Measurements from ENCODE around the gene ZNF878. TPM values are rescaled to one million over a fixed set of nuclear protein-coding genes. Genes with fewer than 3 reads are reported as not detected.
"Not testable (repeated sequence)": the region's sequence is repeated elsewhere in the genome, so short reads cannot be mapped to it uniquely, and the experiment has no call there.

The ZNF878 gene
- total RNA-seq, 1 experiment from 2014 or later: 0.32 TPM

DNA sequence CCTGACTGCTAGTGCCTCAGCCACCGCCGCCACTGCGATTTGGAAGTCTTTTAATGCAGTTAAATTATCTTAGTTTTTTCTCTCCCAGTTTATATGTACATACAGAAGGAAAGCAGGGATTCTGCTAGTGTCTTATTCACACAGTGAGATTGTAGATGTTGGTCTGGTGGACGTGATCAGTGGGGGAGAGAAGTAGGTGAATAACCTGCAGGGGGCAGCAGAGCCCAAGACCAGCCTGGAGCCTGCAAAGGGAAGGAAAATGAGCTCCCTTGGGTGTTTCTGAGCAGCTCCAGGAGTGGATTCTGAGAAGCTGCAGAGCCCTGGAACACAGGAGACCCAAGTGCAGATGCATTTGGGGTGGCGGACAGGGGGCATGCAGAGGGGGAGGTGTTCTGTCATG, 38.0 kb upstream of the ZNF878 start:
- Histone ChIP-seq H3K9me3 (no peaks in the 10 kb centered on the region), H3K4me1 (no peaks in the 10 kb centered on the region), H3K27me3 (replicated peaks; ENCODE audit: control insufficient read depth, insufficient read depth, low read length) (no peaks in the 10 kb centered on the region), H3K4me3 (ENCODE audit: low read depth, low read length) (no peak overlapping the region), H3K36me3 (ENCODE audit: control insufficient read depth, insufficient read depth, low read length) (no peaks in the 10 kb centered on the region)
- ChIA-PET POLR2A (no interaction called here), CTCF (interaction anchor here (1.0 kb wide), 2 partner anchors 50 to 293 kb away, joined by 4 to 9 read pairs; partner anchors contain the start of gene ZNF20)
- DNase-seq: peak in 1 of 2 experiments; percentile 13
- BruUV-seq (replicated peaks): no TSS peak
- intact Hi-C loops (cut with micrococcal nuclease; ENCODE audit: unreplicated experiment): no loop called here
- H3K4me3 Mint-ChIP-seq (ENCODE audit: unreplicated experiment): no peak overlapping the region
- TF ChIP-seq, protein P1, sequence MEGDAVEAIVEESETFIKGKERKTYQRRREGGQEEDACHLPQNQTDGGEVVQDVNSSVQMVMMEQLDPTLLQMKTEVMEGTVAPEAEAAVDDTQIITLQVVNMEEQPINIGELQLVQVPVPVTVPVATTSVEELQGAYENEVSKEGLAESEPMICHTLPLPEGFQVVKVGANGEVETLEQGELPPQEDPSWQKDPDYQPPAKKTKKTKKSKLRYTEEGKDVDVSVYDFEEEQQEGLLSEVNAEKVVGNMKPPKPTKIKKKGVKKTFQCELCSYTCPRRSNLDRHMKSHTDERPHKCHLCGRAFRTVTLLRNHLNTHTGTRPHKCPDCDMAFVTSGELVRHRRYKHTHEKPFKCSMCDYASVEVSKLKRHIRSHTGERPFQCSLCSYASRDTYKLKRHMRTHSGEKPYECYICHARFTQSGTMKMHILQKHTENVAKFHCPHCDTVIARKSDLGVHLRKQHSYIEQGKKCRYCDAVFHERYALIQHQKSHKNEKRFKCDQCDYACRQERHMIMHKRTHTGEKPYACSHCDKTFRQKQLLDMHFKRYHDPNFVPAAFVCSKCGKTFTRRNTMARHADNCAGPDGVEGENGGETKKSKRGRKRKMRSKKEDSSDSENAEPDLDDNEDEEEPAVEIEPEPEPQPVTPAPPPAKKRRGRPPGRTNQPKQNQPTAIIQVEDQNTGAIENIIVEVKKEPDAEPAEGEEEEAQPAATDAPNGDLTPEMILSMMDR (IDR thresholded peaks at IDR 0.05; ENCODE audit: insufficient read depth in 1 of 2, low read depth in 1 of 2, low read length in 1 of 2, severe bottlenecking in 1 of 2, unreplicated experiment in 1 of 2): no peak
- no peaks in the 10 kb centered on the region for H3K4me1 Mint-ChIP-seq (ENCODE audit: low read depth, unreplicated experiment)
- H3K36me3 Mint-ChIP-seq (ENCODE audit: insufficient read depth, unreplicated experiment): no peaks in the 10 kb centered on the region
- peaks cover 37% of the 10 kb centered on the region for H3K9me3 Mint-ChIP-seq (ENCODE audit: unreplicated experiment)
- no peak overlapping the region for H3K27ac Mint-ChIP-seq (ENCODE audit: unreplicated experiment)
- no peaks in the 10 kb centered on the region for H3K27me3 Mint-ChIP-seq (ENCODE audit: insufficient read depth, unreplicated experiment)

- CTCF ChIA-PET: interaction anchor here (0.6 kb wide), 1 partner anchor 36 kb away, joined by 7 read pairs; no protein-coding TSS in a partner anchor
- Histone ChIP-seq H3K9me3 (no peaks in the 10 kb centered on the region), H3K4me3 (ENCODE audit: low read depth, low read length) (no peak overlapping the region), H3K27me3 (replicated peaks; ENCODE audit: control insufficient read depth, insufficient read depth, low read length) (no peaks in the 10 kb centered on the region), H3K4me1 (no peaks in the 10 kb centered on the region), H3K36me3 (ENCODE audit: control insufficient read depth, insufficient read depth, low read length) (no peaks in the 10 kb centered on the region)
- no peak for DNase-seq
- Mint-ChIP-seq H3K9me3 (ENCODE audit: unreplicated experiment) (peaks cover 14% of the 10 kb centered on the region), H3K27me3 (ENCODE audit: insufficient read depth, unreplicated experiment) (no peaks in the 10 kb centered on the region), H3K4me1 (ENCODE audit: low read depth, unreplicated experiment) (no peaks in the 10 kb centered on the region), H3K27ac (ENCODE audit: unreplicated experiment) (no peak overlapping the region), H3K36me3 (ENCODE audit: insufficient read depth, unreplicated experiment) (no peaks in the 10 kb centered on the region), H3K4me3 (ENCODE audit: unreplicated experiment) (no peak overlapping the region)
- no TSS peak for BruUV-seq (replicated peaks)
- intact Hi-C loops (cut with micrococcal nuclease; ENCODE audit: unreplicated experiment): no loop called here
- TF ChIP-seq, protein P1 (IDR thresholded peaks at IDR 0.05; ENCODE audit: insufficient read depth in 1 of 2, low read depth in 1 of 2, low read length in 1 of 2, severe bottlenecking in 1 of 2, unreplicated experiment in 1 of 2): no peak
- POLR2A ChIA-PET: no interaction called here
Measured at GRCh38 chr19:12085074-12085818, 32.5 kb upstream of the ZNF878 start.

DNA sequence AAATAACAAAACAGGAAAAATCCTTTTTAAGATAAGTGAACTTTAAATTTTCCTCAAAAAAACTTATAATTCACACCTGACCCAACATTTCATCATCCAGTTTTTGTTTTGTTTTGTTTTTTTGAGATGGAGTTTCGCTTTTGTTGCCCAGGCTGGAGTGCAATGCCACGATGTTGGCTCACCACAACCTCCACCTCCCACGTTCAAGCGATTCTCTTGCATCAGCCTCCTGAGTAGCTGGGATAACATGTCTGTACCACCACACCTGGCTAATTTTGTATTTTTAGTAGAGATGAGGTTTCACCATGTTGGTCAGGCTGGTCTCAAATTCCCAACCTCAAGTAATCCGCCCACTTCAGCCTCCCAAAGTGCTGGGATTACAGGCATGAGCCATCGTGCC, 30.6 kb upstream of the ZNF878 start:
- BruUV-seq (replicated peaks); H3K27ac Mint-ChIP-seq (ENCODE audit: unreplicated experiment); H3K4me3 Mint-ChIP-seq (ENCODE audit: unreplicated experiment); POLR2A ChIA-PET; H3K4me3 ChIP-seq (ENCODE audit: low read depth, low read length); H3K9me3 ChIP-seq; H3K4me1 Mint-ChIP-seq (ENCODE audit: low read depth, unreplicated experiment); intact Hi-C loops (cut with micrococcal nuclease; ENCODE audit: unreplicated experiment); H3K27me3 Mint-ChIP-seq (ENCODE audit: insufficient read depth, unreplicated experiment); H3K9me3 Mint-ChIP-seq (ENCODE audit: unreplicated experiment); H3K4me1 ChIP-seq; H3K36me3 Mint-ChIP-seq (ENCODE audit: insufficient read depth, unreplicated experiment); CTCF ChIA-PET; DNase-seq; H3K36me3 ChIP-seq (ENCODE audit: control insufficient read depth, insufficient read depth, low read length); H3K27me3 ChIP-seq (replicated peaks; ENCODE audit: control insufficient read depth, insufficient read depth, low read length): not testable (repeated sequence)

Data from Caco-2 (cell line).